ENCODE measurements around the gene SMCO2.
A peak's percentile ranks its signal among the peaks of the same experiment; 100 is the strongest.

The SMCO2 gene

DNA sequence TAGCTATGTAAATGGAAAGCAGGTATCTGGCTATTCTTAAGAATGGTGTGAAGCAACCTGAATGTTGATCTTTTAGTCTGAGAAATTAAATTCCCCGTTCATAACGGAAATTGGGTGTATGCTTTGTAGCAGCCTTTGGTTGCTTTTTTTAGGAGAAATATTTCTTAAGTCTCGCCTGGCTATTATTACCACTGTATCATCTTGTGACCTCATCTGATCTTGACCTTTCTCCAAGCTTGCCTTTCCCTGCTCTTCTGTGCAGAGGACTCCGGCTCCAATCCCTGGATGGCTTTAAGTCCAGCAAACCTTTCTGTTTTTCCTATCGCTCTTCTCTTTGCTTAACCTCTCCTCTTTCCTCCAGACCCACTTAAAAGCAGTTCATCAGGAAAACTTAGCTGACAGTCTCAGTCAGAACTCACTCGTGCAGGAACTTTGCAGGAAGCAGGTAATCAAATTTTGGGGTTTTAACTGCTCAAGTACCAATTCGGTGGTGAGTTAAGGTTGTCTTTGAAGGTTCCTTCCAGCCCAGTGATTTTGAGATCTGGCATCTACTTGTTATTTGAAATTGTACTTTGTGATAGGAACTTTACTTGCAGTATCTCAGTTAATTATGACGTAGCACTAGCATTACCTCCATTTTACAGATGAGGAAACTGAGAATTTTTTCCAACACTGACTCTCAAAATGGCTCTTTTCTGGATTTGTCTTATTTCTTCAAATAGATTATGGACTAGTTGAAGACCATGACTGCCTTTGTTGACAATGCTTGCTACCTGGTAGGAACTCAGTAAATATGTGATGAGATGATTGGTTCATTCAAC is 91.5 kb downstream of the SMCO2 start:
- TF ChIP-seq, protein P1, sequence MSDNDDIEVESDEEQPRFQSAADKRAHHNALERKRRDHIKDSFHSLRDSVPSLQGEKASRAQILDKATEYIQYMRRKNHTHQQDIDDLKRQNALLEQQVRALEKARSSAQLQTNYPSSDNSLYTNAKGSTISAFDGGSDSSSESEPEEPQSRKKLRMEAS (IDR thresholded peaks at IDR 0.05), result no peak

DNA sequence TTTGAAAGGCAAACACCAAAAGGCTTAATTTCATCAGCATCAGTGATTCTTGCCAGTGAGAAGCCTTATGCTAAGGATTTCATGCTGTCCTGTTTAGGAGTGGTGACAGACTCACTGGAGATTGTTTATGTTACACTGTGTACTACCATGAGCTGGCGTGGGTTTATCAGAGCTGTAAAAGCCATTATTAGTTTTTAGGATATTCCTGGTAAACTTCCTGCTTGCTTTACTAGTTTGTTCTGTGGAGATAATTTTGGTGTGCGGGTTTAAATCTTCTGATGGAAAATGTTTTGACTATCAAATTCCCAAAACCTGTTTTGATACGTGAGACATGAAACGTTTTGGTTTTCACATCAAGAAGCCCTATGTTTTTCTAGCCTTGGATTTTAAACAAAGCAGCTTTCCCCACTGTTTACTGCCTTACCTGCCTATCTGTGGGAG is 92.7 kb downstream of the SMCO2 start:
- TF ChIP-seq YY1 (IDR thresholded peaks at IDR 0.05; ENCODE audit: low read depth), result no peak
- TF ChIP-seq EP300 (IDR thresholded peaks at IDR 0.05; ENCODE audit: borderline replicate concordance), result no peak
- no peak for TF ChIP-seq RAD21 (IDR thresholded peaks at IDR 0.05; ENCODE audit: low read depth)
- no peak for TF ChIP-seq TAF1 (IDR thresholded peaks at IDR 0.05; ENCODE audit: low read depth)
- no peak for TF ChIP-seq TCF12 (IDR thresholded peaks at IDR 0.05; ENCODE audit: low read depth)
- no peak for TF ChIP-seq FOXM1 (IDR thresholded peaks at IDR 0.05; ENCODE audit: borderline replicate concordance, low read depth)
- TF ChIP-seq, protein P1 (IDR thresholded peaks at IDR 0.05), result no peak
- TF ChIP-seq NFIC (IDR thresholded peaks at IDR 0.05), result no peak
- TF ChIP-seq, protein P2, sequence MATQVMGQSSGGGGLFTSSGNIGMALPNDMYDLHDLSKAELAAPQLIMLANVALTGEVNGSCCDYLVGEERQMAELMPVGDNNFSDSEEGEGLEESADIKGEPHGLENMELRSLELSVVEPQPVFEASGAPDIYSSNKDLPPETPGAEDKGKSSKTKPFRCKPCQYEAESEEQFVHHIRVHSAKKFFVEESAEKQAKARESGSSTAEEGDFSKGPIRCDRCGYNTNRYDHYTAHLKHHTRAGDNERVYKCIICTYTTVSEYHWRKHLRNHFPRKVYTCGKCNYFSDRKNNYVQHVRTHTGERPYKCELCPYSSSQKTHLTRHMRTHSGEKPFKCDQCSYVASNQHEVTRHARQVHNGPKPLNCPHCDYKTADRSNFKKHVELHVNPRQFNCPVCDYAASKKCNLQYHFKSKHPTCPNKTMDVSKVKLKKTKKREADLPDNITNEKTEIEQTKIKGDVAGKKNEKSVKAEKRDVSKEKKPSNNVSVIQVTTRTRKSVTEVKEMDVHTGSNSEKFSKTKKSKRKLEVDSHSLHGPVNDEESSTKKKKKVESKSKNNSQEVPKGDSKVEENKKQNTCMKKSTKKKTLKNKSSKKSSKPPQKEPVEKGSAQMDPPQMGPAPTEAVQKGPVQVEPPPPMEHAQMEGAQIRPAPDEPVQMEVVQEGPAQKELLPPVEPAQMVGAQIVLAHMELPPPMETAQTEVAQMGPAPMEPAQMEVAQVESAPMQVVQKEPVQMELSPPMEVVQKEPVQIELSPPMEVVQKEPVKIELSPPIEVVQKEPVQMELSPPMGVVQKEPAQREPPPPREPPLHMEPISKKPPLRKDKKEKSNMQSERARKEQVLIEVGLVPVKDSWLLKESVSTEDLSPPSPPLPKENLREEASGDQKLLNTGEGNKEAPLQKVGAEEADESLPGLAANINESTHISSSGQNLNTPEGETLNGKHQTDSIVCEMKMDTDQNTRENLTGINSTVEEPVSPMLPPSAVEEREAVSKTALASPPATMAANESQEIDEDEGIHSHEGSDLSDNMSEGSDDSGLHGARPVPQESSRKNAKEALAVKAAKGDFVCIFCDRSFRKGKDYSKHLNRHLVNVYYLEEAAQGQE (IDR thresholded peaks at IDR 0.05; ENCODE audit: low read depth), result no peak
- TF ChIP-seq ZBTB7A (IDR thresholded peaks at IDR 0.05; ENCODE audit: low read depth), result no peak
- TF ChIP-seq CEBPB (IDR thresholded peaks at IDR 0.05), result no peak
- no peak for TF ChIP-seq EGR1 (IDR thresholded peaks at IDR 0.05)

DNA sequence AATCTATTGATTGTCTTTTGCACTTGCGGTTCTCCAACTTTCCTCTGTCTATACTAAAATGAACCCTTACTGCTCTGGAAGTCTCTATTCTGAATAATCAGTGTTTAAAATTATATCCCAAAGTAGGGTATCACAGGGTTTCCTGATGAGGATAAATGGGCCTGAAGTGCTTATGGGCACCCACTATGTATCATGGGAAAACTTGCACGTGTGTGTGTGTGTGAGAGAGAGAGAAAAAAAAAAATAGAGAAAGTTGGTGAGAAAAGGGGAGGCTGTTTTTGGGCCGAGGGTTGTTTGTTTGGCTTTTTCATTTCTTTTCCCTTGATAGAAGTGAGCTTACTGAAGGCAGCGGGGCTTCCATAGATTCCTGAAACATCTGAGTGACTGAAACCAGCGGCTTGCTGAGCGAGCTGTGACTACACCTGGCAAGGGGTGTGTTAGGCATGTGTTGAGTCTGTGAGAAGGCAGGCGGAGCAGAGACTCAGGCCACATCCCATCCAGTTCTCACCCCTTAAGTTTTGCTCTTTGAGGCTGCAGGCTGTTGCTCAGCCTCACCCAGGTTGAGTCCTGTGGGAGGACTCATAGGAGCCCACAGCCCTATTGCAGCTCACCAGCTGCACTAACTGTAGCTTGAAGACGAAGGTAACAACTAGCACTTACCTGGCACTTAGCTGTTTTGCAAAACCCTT is 94.6 kb downstream of the SMCO2 start:
- TF ChIP-seq EGR1 (IDR thresholded peaks at IDR 0.05) (no peak), TAF1 (IDR thresholded peaks at IDR 0.05; ENCODE audit: low read depth) (no peak), EP300 (IDR thresholded peaks at IDR 0.05; ENCODE audit: borderline replicate concordance) (no peak), FOXM1 (IDR thresholded peaks at IDR 0.05; ENCODE audit: borderline replicate concordance, low read depth) (no peak), NFIC (IDR thresholded peaks at IDR 0.05) (no peak), CEBPB (IDR thresholded peaks at IDR 0.05) (no peak), YY1 (IDR thresholded peaks at IDR 0.05; ENCODE audit: low read depth) (0 out of 2 replicates have a peak, but pooled peaks have one; percentile 11), TCF12 (IDR thresholded peaks at IDR 0.05; ENCODE audit: low read depth) (peak; percentile 42; the same call in 1 of the 2 replicates)
- TF ChIP-seq, protein P1 (IDR thresholded peaks at IDR 0.05), result peak; percentile 80
- TF ChIP-seq, protein P3, sequence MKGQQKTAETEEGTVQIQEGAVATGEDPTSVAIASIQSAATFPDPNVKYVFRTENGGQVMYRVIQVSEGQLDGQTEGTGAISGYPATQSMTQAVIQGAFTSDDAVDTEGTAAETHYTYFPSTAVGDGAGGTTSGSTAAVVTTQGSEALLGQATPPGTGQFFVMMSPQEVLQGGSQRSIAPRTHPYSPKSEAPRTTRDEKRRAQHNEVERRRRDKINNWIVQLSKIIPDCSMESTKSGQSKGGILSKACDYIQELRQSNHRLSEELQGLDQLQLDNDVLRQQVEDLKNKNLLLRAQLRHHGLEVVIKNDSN (IDR thresholded peaks at IDR 0.05), result 0 out of 2 replicates have a peak, but pooled peaks have one; percentile 12

DNA sequence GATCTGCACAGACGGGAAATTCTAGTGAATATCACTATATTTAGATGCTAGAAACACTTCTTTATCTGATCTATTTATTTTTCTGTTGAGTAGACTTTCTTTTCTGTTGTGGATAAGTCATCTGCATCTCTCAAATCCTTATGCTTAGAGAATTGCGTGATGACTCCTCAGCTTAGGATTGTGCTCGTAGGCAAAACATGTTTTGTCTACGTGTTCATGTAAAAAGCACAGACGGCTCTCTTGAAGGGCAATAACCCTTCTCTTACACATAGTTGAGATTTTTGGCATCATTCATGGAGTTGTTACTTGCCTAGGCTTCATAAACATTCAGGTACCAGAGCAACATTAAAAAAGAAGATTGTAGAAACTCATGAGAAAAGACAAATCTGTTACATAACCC is 96.1 kb downstream of the SMCO2 start:
- TF ChIP-seq CEBPB (IDR thresholded peaks at IDR 0.05) (no peak), TAF1 (IDR thresholded peaks at IDR 0.05; ENCODE audit: low read depth) (no peak), FOXM1 (IDR thresholded peaks at IDR 0.05; ENCODE audit: borderline replicate concordance, low read depth) (no peak), TCF12 (IDR thresholded peaks at IDR 0.05; ENCODE audit: low read depth) (no peak), NFIC (IDR thresholded peaks at IDR 0.05) (no peak; the same call in 1 of the 2 replicates), CREB1 (IDR thresholded peaks at IDR 0.05; ENCODE audit: low read depth) (no peak), ZBTB7A (IDR thresholded peaks at IDR 0.05; ENCODE audit: low read depth) (no peak), TEAD4 (IDR thresholded peaks at IDR 0.05) (no peak), YY1 (IDR thresholded peaks at IDR 0.05; ENCODE audit: low read depth) (no peak), EP300 (IDR thresholded peaks at IDR 0.05; ENCODE audit: borderline replicate concordance) (no peak), EGR1 (IDR thresholded peaks at IDR 0.05) (no peak), RAD21 (IDR thresholded peaks at IDR 0.05; ENCODE audit: low read depth) (no peak)
- TF ChIP-seq, protein P1 (IDR thresholded peaks at IDR 0.05), result no peak
- TF ChIP-seq, protein P3 (IDR thresholded peaks at IDR 0.05), result no peak
- TF ChIP-seq, protein P2 (IDR thresholded peaks at IDR 0.05; ENCODE audit: low read depth), result no peak

DNA sequence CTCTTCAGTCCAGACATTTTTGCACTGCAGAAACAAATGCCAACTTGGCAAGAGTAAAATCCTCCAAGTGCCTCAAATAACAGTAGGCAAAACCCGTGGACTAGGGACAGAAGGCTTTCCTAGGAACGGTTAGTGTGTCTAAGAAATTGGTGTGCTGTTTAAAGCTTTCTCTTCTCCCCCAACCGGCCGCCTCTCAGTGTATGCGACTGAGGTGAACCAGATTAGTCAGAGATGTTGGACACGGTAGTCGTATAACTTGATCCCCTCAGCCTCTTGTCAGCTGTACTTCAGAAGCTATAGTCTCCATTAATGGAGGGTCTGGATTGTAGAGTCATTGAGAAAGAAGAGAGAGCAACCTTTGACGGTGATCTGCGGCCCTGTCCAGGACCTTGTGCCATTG is 99.1 kb downstream of the SMCO2 start:
- TF ChIP-seq TEAD4 (IDR thresholded peaks at IDR 0.05) (no peak), NFIC (IDR thresholded peaks at IDR 0.05) (no peak), EP300 (IDR thresholded peaks at IDR 0.05; ENCODE audit: borderline replicate concordance) (no peak), CREB1 (IDR thresholded peaks at IDR 0.05; ENCODE audit: low read depth) (no peak)
- TF ChIP-seq, protein P3 (IDR thresholded peaks at IDR 0.05), result no peak
